ENCODE data around the gene ACTG2.
"Not testable (repeated sequence)": the region's sequence is repeated elsewhere in the genome, so short reads cannot be mapped to it uniquely, and the experiment has no call there.

The ACTG2 gene

GRCh38 chr2:73885406-73885805 lies 7.4 kb upstream of the ACTG2 start:
- Histone ChIP-seq H3K27me3 (ENCODE audit: insufficient read depth, poor library complexity, severe bottlenecking) (no peaks in the 10 kb centered on the region), H3K4me3 (replicated peaks; ENCODE audit: insufficient read depth, low read length) (no peak overlapping the region), H3K27ac (replicated peaks) (no peak overlapping the region)
- no peak for TF ChIP-seq REST (IDR thresholded peaks at IDR 0.05; ENCODE audit: insufficient replicate concordance, low read depth)
- TF ChIP-seq CTCF (IDR thresholded peaks at IDR 0.05; ENCODE audit: insufficient read depth, low read length): no peak
- TF ChIP-seq SPI1 (IDR thresholded peaks at IDR 0.05; ENCODE audit: borderline replicate concordance, low read depth): no peak
- no peak for TF ChIP-seq POLR2AphosphoS5 (IDR thresholded peaks at IDR 0.05; ENCODE audit: low read depth)
- no peak for DNase-seq (ENCODE audit: low read depth in 1 of 2, low spot score in 1 of 2)

- DNase-seq (ENCODE audit: low read depth in 1 of 2, low spot score in 1 of 2): no peak
- Histone ChIP-seq H3K27me3 (ENCODE audit: insufficient read depth, poor library complexity, severe bottlenecking) (no peaks in the 10 kb centered on the region), H3K4me3 (replicated peaks; ENCODE audit: insufficient read depth, low read length) (no peak overlapping the region), H3K27ac (replicated peaks) (no peak overlapping the region)
- TF ChIP-seq REST (IDR thresholded peaks at IDR 0.05; ENCODE audit: insufficient replicate concordance, low read depth): no peak
- TF ChIP-seq CTCF (IDR thresholded peaks at IDR 0.05; ENCODE audit: insufficient read depth, low read length): no peak
These were observed 6.5 kb upstream of the ACTG2 start for GRCh38 chr2:73886357-73886756.

GRCh38 chr2:73887596-73888353 lies 5.0 kb upstream of the ACTG2 start:
- H3K4me3 ChIP-seq (replicated peaks; ENCODE audit: insufficient read depth, low read length); DNase-seq (ENCODE audit: low read depth in 1 of 2, low spot score in 1 of 2); H3K27ac ChIP-seq (replicated peaks); H3K27me3 ChIP-seq (ENCODE audit: insufficient read depth, poor library complexity, severe bottlenecking): not testable (repeated sequence)

- no peaks in the 10 kb centered on the region for H3K27me3 ChIP-seq (ENCODE audit: insufficient read depth, poor library complexity, severe bottlenecking)
- DNase-seq (ENCODE audit: low read depth in 1 of 2, low spot score in 1 of 2): no peak
- TF ChIP-seq REST (IDR thresholded peaks at IDR 0.05; ENCODE audit: insufficient replicate concordance, low read depth): no peak
- no peak for TF ChIP-seq POLR2AphosphoS5 (IDR thresholded peaks at IDR 0.05; ENCODE audit: low read depth)
- TF ChIP-seq GABPA (IDR thresholded peaks at IDR 0.05; ENCODE audit: low read depth): no peak
- TF ChIP-seq CTCF (IDR thresholded peaks at IDR 0.05; ENCODE audit: insufficient read depth, low read length): no peak
- TF ChIP-seq SPI1 (IDR thresholded peaks at IDR 0.05; ENCODE audit: borderline replicate concordance, low read depth): no peak
These were observed 4.4 kb upstream of the ACTG2 start for GRCh38 chr2:73888388-73888787.

More at GRCh38 chr2:73888388-73888787, 4.4 kb upstream of the ACTG2 start:
- Histone ChIP-seq H3K4me3 (replicated peaks; ENCODE audit: insufficient read depth, low read length) (no peak overlapping the region), H3K27ac (replicated peaks) (no peak overlapping the region)
